Stimulated activated CD4-positive, alpha-beta T cell treated with anti-CD3 and anti-CD28 coated beads, Interleukin-2, amount 100 ng/mL, for 4 hours (primary cell): Measurements from ENCODE around the gene SLC16A1.
"Not testable (repeated sequence)": the region's sequence is repeated elsewhere in the genome, so short reads cannot be mapped to it uniquely, and the experiment has no call there.

Experiments used
- DNase-seq: peaks from one replicate; pipeline ENCODE4 v3.0.0-alpha.2; 2020; ENCODE audit warnings: low read depth

SLC16A1 gene

GRCh38 chr1:112925015-112925414 is 31.0 kb downstream of the SLC16A1 start:
- DNase-seq = no peak

- DNase-seq = no peak
Observed at GRCh38 chr1:112923959-112924349, 32.0 kb downstream of the SLC16A1 start.

- no peak for DNase-seq
Observed at GRCh38 chr1:112923234-112923958, 32.6 kb downstream of the SLC16A1 start.

- DNase-seq = no peak
Observed at GRCh38 chr1:112911506-112912220, 44.3 kb downstream of the SLC16A1 start.

- no peak for DNase-seq
Observed at GRCh38 chr1:112909847-112910246, 46.1 kb downstream of the SLC16A1 start.

- DNase-seq = no peak
Observed at GRCh38 chr1:112906150-112906698, 49.8 kb downstream of the SLC16A1 start.

- DNase-seq = no peak
Observed at GRCh38 chr1:112905395-112906149, 50.4 kb downstream of the SLC16A1 start.

- DNase-seq = no peak
Observed at GRCh38 chr1:112904831-112905261, 51.1 kb downstream of the SLC16A1 start.

GRCh38 chr1:112904071-112904830 is 51.7 kb downstream of the SLC16A1 start:
- DNase-seq = peak; percentile 42

GRCh38 chr1:112902221-112902620 is 53.8 kb downstream of the SLC16A1 start:
- DNase-seq = no peak

GRCh38 chr1:112901387-112901786 is 54.6 kb downstream of the SLC16A1 start:
- no peak for DNase-seq

GRCh38 chr1:112896783-112897182 is 59.2 kb downstream of the SLC16A1 start:
- DNase-seq = no peak

- no peak for DNase-seq
Observed at GRCh38 chr1:112894561-112895011, 61.4 kb downstream of the SLC16A1 start.

- DNase-seq = no peak
Observed at GRCh38 chr1:112894010-112894292, 62.0 kb downstream of the SLC16A1 start.

GRCh38 chr1:112893288-112894009 is 62.5 kb downstream of the SLC16A1 start:
- no peak for DNase-seq

GRCh38 chr1:112889906-112890305 is 66.1 kb downstream of the SLC16A1 start:
- DNase-seq = not testable (repeated sequence)

- DNase-seq = no peak
Observed at GRCh38 chr1:112889052-112889768, 66.8 kb downstream of the SLC16A1 start.

GRCh38 chr1:112888630-112889029 is 67.4 kb downstream of the SLC16A1 start:
- DNase-seq = no peak

GRCh38 chr1:112887599-112888283 is 68.3 kb downstream of the SLC16A1 start:
- DNase-seq = no peak

- not testable (repeated sequence) for DNase-seq
Observed at GRCh38 chr1:112884996-112885395, 71.0 kb downstream of the SLC16A1 start.
